8988T (cell line): ENCODE data around the gene PCLO.

Experiments
- DNase-seq: peaks from one replicate; pipeline ENCODE4 v3.0.0; 2011

Gene PCLO

GRCh38 chr7:83162402-83163256, at the start of gene PCLO:
PCLO (minus strand) TSS chr7:83162884; CDS start chr7:83162592, 292 bp downstream.
- DNase-seq: peak; percentile 26

DNA sequence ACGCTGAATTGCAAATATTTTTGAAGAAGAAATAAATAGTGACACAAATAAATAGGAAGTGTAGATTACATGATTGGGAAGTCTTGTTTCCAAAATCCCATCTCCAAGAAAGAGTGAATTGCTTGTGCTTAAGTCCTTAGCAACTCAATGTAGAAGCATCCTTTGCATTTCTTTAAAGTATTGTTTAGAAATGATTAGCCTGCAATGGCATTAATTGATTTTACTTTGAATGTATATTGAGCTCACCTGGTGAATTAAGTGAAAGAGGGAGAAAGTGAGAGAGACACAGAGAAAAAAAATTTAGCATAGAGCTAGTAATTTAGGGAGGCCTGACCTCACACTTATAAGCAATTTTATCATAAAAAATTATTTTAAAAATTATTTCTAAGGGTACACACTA, 49.0 kb upstream of the PCLO start:
- DNase-seq: no peak

DNA sequence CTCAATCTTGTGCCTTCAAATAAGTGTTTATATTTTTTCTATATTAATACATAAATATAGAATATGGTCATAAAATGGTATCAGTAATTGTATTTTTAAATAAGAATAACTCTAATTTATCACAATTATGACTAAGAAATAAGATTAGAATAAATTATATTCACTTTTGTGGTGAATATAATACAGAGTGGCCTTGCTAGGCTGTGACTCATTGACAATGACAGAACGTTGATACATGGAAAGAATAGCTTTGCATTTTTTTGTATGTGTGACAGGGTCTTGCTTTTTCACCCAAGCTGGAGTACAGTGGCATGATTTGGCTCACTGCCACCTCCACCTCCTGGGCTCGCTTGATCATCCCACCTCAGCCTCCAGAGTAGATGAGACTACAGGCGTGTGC, 47.8 kb upstream of the PCLO start:
- no peak for DNase-seq

DNA sequence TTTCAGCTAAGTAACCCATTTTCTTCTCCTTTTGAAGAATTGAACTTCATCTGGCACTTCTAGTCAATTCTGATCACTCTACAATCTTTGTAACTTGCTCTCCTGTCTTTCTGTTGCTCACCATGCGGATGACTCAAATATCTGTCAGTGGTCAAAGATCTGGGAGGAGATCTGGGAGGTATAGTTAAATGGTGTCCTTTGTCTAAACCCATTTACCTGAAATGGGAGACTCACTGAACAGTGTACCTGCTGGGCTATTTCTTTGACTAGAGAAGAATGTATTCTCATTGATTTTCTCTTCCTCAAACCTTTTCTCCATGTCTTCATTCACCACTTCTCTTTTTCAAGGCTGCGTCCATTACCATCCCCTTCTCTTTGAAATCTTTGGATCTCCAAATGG, 42.0 kb upstream of the PCLO start:
- DNase-seq: no peak

DNA sequence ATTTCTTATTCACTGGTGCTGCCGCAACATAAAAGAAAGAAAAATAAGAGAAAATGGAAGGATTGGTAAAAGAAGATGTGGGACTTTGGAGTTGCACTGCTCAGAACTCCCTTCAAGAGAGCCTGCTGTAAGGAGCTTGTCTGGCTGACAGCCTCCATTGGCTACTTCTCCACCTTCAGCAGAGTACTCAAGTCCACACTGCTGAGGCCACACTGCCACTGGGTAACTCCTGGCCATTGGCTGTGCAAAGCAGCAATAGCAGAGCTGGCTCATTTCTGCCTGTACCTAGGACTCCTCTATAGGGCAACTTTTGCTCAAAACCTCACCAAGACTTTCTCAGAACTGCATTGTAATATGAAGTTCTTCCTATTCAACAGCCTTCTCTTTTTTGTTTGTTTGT, 38.7 kb upstream of the PCLO start:
- no peak for DNase-seq

DNA sequence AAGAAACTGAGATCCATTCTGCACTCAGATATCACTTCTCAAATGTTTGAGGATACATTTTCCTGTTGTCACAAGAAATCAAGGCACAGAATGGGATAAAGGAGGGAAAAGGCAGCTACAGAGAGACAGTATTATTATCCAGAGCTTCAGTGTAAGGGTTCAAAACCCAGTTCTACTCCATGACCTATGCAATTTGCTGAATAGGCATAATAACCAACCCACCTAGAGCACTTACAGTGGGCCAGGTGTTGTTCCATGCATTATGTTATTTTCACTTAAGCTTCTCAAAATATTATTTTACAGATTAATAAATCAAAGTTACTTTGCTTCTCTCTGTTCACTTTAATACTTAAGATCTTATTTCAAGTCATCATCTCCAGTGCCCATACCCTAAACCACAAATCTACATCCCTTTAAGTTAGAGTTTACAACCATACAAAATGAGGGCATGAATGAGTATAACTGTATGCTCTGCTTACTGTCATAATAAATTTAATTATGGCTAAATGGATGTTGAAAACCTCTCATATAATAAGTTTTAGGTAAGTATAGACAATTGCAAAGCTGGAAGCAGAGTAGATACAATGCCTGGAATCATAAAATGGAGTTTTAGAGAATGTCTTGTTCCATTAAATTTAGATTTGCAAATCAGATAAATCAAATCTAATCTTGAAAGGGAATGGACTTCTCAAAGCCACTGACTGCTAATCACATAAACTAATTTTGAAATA, 28.1 kb upstream of the PCLO start:
- no peak for DNase-seq

DNA sequence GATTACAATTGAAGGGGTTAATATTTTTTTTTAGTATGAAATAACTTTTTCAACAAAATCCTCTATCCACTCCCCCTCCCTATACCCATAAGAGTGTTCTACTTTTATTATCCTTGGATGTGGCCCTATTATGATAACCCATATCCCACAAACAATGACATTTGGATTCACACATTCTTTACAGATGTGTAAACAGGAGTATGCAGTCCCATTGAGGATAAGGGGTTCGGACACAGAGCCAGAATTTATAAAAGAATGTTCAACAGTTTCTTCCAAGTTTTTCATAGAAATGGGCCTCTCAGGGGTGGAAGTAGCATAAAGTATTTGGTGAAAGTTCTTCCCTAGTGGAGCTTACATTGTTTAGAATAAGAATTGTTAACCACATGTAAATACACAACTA, 16.1 kb upstream of the PCLO start:
- DNase-seq: no peak

GRCh38 chr7:83178066-83178465, 15.4 kb upstream of the PCLO start:
- no peak for DNase-seq

- DNase-seq: no peak
These were observed 11.0 kb upstream of the PCLO start for GRCh38 chr7:83173664-83174063.

DNA sequence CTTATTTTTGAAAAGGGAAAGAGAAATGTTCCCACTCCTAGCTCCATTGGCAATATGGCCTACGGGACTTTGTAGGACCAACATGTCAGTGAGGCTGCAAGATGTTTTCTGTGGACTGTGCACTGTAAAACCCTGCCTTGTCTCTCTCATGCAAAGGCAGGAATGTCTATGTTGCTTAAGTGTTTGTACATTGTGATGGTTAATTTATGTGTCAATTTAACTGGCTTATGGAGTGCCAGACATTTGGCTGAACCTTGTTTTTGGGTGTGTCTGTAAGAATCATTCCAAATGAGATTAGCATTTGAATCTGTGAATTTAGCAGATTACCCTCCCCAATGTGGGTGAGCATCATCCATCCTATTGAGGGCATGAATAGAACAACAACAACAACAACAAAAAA, 4.1 kb upstream of the PCLO start:
- no peak for DNase-seq

- DNase-seq: no peak
These were observed 734 bp downstream of the PCLO start for GRCh38 chr7:83161899-83162401.

DNA sequence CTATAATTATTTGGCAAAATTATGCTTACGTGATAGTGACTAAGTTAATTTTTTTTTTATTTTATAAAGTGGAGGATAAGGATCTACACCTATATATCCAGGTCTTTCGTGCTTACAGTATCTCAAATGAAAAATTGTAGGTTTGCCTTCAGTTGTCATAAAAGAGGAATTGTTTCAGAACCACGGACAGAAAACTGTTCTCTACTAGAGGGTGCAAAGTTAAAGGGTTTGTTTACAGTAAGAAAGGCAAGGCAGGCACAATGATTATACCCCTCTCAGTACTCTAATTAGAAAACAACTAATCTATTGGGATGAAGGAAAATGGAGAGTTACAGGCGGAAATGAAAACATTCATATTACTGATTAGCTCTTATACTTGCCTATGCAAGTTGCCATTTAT, 1.5 kb downstream of the PCLO start:
- no peak for DNase-seq

- no peak for DNase-seq
These were observed 3.0 kb downstream of the PCLO start for GRCh38 chr7:83159731-83160130.

DNA sequence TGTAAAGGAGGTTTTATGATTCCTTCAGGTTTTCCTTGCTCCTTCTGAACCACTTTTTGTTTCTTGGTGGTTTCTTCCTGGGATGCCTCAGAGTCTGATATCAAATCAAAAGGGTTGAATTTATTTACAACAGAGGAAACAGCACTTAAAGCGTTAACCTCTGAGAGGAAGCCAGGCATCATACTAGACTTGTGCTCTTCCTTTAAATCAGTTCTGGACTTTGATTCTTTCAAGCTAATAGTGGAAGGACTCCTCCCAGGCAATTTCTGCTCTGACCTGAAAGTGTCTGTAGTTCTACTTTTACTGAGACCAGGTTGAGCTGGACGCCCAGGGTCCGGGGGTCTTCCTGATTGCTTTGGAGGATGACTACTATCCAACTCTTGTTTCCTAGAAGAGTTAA, 6.7 kb downstream of the PCLO start:
- DNase-seq: no peak

- DNase-seq: no peak
These were observed 7.3 kb downstream of the PCLO start for GRCh38 chr7:83155407-83155806.

GRCh38 chr7:83153419-83153818, 9.3 kb downstream of the PCLO start:
- DNase-seq: no peak

- DNase-seq: no peak
These were observed 12.4 kb downstream of the PCLO start for GRCh38 chr7:83150310-83150709.

- no peak for DNase-seq
These were observed 13.2 kb downstream of the PCLO start for GRCh38 chr7:83149466-83149865.

GRCh38 chr7:83148776-83149175, 13.9 kb downstream of the PCLO start:
- DNase-seq: no peak

DNA sequence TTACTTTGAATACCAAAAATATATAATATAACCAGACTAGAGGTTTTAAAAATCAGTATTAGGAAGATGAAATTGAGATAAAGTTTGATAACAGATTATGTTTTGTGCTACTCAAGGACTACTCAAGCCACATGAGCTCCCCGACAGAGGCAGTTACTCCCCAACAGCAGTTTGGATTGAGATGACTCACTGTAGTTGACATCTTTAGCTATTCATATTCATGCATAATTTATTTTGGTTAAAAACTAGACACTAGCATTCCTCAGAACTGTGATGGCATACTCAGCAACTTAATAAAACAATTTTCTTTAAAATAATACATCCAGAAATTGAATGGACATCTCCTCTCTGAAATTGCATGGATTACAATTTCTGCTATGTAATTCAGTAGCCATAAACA, 19.6 kb downstream of the PCLO start:
- no peak for DNase-seq

GRCh38 chr7:83142365-83142764, 20.3 kb downstream of the PCLO start:
- no peak for DNase-seq

DNA sequence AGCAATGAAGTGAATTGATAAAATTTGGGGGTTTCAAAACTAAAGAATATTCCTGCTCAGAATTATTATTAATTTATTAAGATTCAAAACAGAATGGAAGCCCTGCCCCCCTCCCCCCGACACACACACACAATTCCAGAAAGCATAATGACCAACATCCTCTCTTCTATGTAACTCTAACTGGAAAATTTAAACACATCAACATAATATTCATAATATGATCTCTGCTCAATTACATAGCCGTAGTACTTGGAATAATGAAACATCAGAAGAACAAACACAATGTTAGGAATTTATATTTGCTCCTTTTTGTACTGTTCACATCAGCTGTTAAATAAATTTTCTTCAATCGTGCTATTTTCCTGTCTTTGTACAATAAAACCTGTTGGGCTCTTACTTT, 20.8 kb downstream of the PCLO start:
- no peak for DNase-seq

DNA sequence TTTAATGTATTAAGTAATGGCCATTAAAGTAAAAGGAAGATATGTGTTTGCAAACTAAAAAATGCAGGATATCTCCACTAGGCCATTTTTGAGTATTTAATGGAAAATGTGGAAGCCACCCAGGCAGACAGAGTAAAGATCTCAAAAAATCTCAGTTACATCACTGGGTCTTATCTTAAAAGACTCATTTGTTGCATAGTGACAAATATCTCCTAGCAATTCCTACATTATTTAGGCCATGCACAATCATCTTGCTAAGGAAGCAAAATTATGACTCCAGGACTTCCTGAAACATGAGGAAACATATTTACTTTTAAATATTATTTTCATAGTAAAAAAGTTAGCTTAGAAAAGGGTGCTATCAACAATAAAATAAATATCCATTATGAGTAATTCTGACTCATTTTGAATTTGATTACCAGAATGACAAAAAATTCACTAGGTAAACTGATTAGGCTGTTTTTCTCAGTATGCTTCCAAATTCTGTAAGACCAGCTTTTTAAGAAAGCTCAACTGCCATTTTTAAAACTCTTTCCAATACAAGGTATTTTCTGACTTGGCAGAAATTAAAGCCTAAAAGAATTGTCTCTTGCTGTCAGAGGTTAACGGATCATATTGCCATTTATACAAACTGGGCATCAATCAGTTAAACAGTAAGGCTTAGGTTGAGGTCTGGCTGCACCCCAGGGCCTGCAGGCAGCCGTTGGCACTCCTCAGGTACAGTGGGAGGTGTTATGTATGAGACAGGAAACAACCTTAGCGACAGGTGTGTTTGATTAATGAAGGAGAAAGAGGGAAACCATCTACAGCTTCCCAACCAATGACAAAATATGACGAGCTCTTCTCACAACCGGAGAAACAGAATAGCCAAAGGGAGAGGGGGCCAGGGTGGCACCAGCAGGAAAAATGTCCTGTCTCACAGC, 31.8 kb downstream of the PCLO start:
- no peak for DNase-seq
